Measurements from ENCODE around the gene PTTG1IP2.
"Not testable (repeated sequence)": the region's sequence is repeated elsewhere in the genome, so short reads cannot be mapped to it uniquely, and the experiment has no call there.

Gene PTTG1IP2

DNA sequence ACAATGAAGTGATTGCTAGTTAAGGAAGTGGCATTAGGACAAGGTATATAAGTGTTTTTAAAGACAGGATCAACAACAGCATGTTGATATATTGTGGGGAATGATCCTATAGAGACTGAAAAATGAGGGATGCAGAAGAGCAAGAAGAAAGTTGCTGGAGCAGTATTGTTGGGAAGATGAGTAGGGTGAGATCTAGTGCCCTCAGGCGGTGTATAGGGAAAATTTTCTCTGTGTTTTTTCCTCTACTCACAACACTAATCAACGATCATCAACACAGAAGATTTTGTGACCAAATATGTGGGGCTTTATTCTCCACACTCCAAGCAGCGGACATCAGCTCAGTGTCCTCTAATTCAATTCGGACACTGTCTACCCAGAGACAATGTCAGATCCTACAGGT, 9.6 kb upstream of the PTTG1IP2 start:
- H3K4me3 ChIP-seq (ENCODE audit: low read depth in 1 of 2, low read length in 2 of 2) = no peak overlapping the region
- DNase-seq = no peak
- no peaks in the 10 kb centered on the region for H3K27me3 ChIP-seq (ENCODE audit: insufficient read depth, low read length, poor library complexity)
- no peaks in the 10 kb centered on the region for H3K79me2 ChIP-seq (ENCODE audit: insufficient read depth, low read length)
- no peaks in the 10 kb centered on the region for H3K9me3 ChIP-seq (ENCODE audit: insufficient read depth, low read length, severe bottlenecking)
- no peak overlapping the region for H3K9ac ChIP-seq (ENCODE audit: low read depth, low read length)
- no peaks in the 10 kb centered on the region for H3K36me3 ChIP-seq (ENCODE audit: insufficient read depth, low read length)
- no peak overlapping the region for H3K4me2 ChIP-seq (ENCODE audit: insufficient read depth, low read length)
- TF ChIP-seq, protein P1, sequence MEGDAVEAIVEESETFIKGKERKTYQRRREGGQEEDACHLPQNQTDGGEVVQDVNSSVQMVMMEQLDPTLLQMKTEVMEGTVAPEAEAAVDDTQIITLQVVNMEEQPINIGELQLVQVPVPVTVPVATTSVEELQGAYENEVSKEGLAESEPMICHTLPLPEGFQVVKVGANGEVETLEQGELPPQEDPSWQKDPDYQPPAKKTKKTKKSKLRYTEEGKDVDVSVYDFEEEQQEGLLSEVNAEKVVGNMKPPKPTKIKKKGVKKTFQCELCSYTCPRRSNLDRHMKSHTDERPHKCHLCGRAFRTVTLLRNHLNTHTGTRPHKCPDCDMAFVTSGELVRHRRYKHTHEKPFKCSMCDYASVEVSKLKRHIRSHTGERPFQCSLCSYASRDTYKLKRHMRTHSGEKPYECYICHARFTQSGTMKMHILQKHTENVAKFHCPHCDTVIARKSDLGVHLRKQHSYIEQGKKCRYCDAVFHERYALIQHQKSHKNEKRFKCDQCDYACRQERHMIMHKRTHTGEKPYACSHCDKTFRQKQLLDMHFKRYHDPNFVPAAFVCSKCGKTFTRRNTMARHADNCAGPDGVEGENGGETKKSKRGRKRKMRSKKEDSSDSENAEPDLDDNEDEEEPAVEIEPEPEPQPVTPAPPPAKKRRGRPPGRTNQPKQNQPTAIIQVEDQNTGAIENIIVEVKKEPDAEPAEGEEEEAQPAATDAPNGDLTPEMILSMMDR (IDR thresholded peaks at IDR 0.05; ENCODE audit: borderline replicate concordance, extremely low read depth, low read length, poor library complexity, severe bottlenecking) = no peak
- TF ChIP-seq EZH2 (IDR thresholded peaks at IDR 0.05; ENCODE audit: borderline replicate concordance, low read depth, low read length, severe bottlenecking) = no peak
- peaks cover 6% of the 10 kb centered on the region; the same call in 1 of the 2 replicates for H3K4me1 ChIP-seq (ENCODE audit: insufficient read depth, low read length)
- H4K20me1 ChIP-seq (ENCODE audit: insufficient read depth, low read length) = no peaks in the 10 kb centered on the region
- no peak overlapping the region for H3K27ac ChIP-seq (ENCODE audit: low read length)
- H2AFZ ChIP-seq (ENCODE audit: low read depth, low read length) = no peak overlapping the region
- no peak for ATAC-seq (ENCODE audit: insufficient read depth, low read depth)

GRCh38 chr7:90461219-90461618, 8.2 kb upstream of the PTTG1IP2 start:
- Histone ChIP-seq H4K20me1 (ENCODE audit: insufficient read depth, low read length) (no peaks in the 10 kb centered on the region), H3K4me2 (ENCODE audit: insufficient read depth, low read length) (no peak overlapping the region), H3K4me1 (ENCODE audit: insufficient read depth, low read length) (peaks cover 6% of the 10 kb centered on the region; the same call in 1 of the 2 replicates), H3K9me3 (ENCODE audit: insufficient read depth, low read length, severe bottlenecking) (peaks cover 4% of the 10 kb centered on the region), H3K36me3 (ENCODE audit: insufficient read depth, low read length) (no peaks in the 10 kb centered on the region), H3K27ac (ENCODE audit: low read length) (no peak overlapping the region), H3K27me3 (ENCODE audit: insufficient read depth, low read length, poor library complexity) (no peaks in the 10 kb centered on the region), H3K9ac (ENCODE audit: low read depth, low read length) (no peak overlapping the region), H2AFZ (ENCODE audit: low read depth, low read length) (no peak overlapping the region), H3K4me3 (ENCODE audit: low read depth in 1 of 2, low read length in 2 of 2) (no peak overlapping the region), H3K79me2 (ENCODE audit: insufficient read depth, low read length) (no peaks in the 10 kb centered on the region)
- TF ChIP-seq, protein P1 (IDR thresholded peaks at IDR 0.05; ENCODE audit: borderline replicate concordance, extremely low read depth, low read length, poor library complexity, severe bottlenecking) = no peak
- TF ChIP-seq EZH2 (IDR thresholded peaks at IDR 0.05; ENCODE audit: borderline replicate concordance, low read depth, low read length, severe bottlenecking) = no peak
- ATAC-seq (ENCODE audit: insufficient read depth, low read depth) (no peak), DNase-seq (no peak)

- not testable (repeated sequence) for H3K36me3 ChIP-seq (ENCODE audit: insufficient read depth, low read length); H3K4me1 ChIP-seq (ENCODE audit: insufficient read depth, low read length); H3K9me3 ChIP-seq (ENCODE audit: insufficient read depth, low read length, severe bottlenecking); H4K20me1 ChIP-seq (ENCODE audit: insufficient read depth, low read length); DNase-seq; H3K9ac ChIP-seq (ENCODE audit: low read depth, low read length); H3K4me3 ChIP-seq (ENCODE audit: low read depth in 1 of 2, low read length in 2 of 2); H3K27me3 ChIP-seq (ENCODE audit: insufficient read depth, low read length, poor library complexity); H3K79me2 ChIP-seq (ENCODE audit: insufficient read depth, low read length)
- peak; percentile 83 for ATAC-seq (ENCODE audit: insufficient read depth, low read depth)
- peak overlapping the region; percentile 34; the same call in 1 of the 2 replicates for H3K4me2 ChIP-seq (ENCODE audit: insufficient read depth, low read length)
- 0 out of 2 replicates have a peak overlapping the region, but pooled peaks have one; percentile 22 for H3K27ac ChIP-seq (ENCODE audit: low read length)
- H2AFZ ChIP-seq (ENCODE audit: low read depth, low read length) = peak overlapping the region; percentile 61
Measured at GRCh38 chr7:90463151-90463628, 6.2 kb upstream of the PTTG1IP2 start.

DNA sequence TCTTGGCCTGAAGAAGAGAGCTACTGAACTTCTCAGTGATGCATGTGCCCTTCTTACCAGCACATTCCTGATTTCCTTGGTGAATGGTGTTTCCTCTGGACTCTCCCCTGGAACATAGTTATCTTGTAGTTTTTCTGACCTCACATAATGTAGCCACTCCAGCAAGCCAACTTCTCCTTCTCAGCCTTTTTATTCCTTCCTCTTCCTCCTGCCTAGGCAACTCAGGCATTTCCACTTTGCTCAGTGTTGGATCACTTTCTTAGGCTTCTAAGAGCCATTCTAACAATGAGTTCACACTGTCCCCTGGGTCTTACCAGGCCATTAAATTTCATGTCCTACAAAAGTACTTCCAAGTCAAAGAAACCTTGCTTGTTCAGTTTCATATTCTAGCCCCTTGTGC, 3.6 kb upstream of the PTTG1IP2 start:
- no peaks in the 10 kb centered on the region for H4K20me1 ChIP-seq (ENCODE audit: insufficient read depth, low read length)
- DNase-seq (no peak), ATAC-seq (ENCODE audit: insufficient read depth, low read depth) (no peak)
- no peaks in the 10 kb centered on the region for H3K79me2 ChIP-seq (ENCODE audit: insufficient read depth, low read length)
- no peak overlapping the region for H3K9ac ChIP-seq (ENCODE audit: low read depth, low read length)
- TF ChIP-seq, protein P1 (IDR thresholded peaks at IDR 0.05; ENCODE audit: borderline replicate concordance, extremely low read depth, low read length, poor library complexity, severe bottlenecking) = no peak
- no peak for TF ChIP-seq EZH2 (IDR thresholded peaks at IDR 0.05; ENCODE audit: borderline replicate concordance, low read depth, low read length, severe bottlenecking)
- no peaks in the 10 kb centered on the region for H3K36me3 ChIP-seq (ENCODE audit: insufficient read depth, low read length)
- no peak overlapping the region for H3K4me2 ChIP-seq (ENCODE audit: insufficient read depth, low read length)
- H3K27me3 ChIP-seq (ENCODE audit: insufficient read depth, low read length, poor library complexity) = no peaks in the 10 kb centered on the region
- H3K27ac ChIP-seq (ENCODE audit: low read length) = no peak overlapping the region
- H2AFZ ChIP-seq (ENCODE audit: low read depth, low read length) = no peak overlapping the region
- no peak overlapping the region for H3K4me3 ChIP-seq (ENCODE audit: low read depth in 1 of 2, low read length in 2 of 2)
- peaks cover 6% of the 10 kb centered on the region; the same call in 1 of the 2 replicates for H3K4me1 ChIP-seq (ENCODE audit: insufficient read depth, low read length)
- H3K9me3 ChIP-seq (ENCODE audit: insufficient read depth, low read length, severe bottlenecking) = peaks cover 4% of the 10 kb centered on the region

All from DND-41 (cell line).